A673 (cell line): ENCODE results near the gene KRT73.

Experiments
- EZH2 ChIP-seq: fragments of 200-600 bp; sonication (generic); IDR thresholded peaks from 2 replicates; pipeline ENCODE4 v1.6.1; 2017; ENCODE audit warnings: borderline replicate concordance, low read depth, mild to moderate bottlenecking, mixed read lengths, antibody characterized with exemption, low read length; ENCODE audit not compliant: poor library complexity, severe bottlenecking
- TF ChIP-seq, protein P1 (sequence below): fragments of 300-800, 200-600 bp; sonication (generic); conservative IDR thresholded peaks from 2 replicates; pipeline ENCODE4 v1.5.1; 2017; ENCODE audit warnings: low read depth, mild to moderate bottlenecking, antibody characterized with exemption, low read length, moderate library complexity, mixed read lengths

DNA sequence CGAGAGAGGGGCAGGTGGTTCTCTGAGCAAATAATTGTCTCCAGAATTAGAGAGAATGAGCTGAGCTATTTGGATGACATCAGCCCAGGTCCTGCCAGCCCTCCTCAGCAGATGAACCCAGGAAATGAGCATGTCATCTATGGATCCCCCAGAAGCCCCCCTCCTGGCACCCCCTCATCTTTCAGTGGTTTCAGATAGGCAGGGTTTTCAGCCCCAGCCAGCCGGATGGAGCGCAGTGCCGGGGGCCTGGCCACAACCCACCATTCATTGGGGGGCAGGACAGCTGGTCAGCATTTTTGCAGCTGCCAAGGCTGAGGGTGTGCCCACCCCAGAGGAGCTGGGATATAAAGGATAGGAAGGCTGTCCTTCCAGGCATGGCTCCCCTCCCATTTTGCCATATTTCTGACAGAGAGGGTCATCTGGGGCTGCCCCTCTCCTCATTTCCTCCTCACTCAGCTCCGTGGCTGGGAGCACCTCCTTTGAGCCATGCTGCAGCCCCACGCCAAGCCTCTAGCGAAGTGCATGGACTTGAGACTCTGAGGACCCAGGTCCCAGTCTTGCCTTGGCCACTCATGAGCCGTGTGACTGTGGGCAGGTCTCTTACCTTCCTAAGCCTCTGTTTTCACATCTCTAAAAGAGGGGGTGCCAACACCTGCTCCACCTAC lies 59.4 kb downstream of the KRT73 start:
- TF ChIP-seq, protein P1, sequence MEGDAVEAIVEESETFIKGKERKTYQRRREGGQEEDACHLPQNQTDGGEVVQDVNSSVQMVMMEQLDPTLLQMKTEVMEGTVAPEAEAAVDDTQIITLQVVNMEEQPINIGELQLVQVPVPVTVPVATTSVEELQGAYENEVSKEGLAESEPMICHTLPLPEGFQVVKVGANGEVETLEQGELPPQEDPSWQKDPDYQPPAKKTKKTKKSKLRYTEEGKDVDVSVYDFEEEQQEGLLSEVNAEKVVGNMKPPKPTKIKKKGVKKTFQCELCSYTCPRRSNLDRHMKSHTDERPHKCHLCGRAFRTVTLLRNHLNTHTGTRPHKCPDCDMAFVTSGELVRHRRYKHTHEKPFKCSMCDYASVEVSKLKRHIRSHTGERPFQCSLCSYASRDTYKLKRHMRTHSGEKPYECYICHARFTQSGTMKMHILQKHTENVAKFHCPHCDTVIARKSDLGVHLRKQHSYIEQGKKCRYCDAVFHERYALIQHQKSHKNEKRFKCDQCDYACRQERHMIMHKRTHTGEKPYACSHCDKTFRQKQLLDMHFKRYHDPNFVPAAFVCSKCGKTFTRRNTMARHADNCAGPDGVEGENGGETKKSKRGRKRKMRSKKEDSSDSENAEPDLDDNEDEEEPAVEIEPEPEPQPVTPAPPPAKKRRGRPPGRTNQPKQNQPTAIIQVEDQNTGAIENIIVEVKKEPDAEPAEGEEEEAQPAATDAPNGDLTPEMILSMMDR = no peak
- TF ChIP-seq EZH2 = no peak
